ENCODE measurements around the gene SEC63. TPM values are rescaled to one million over a fixed set of nuclear protein-coding genes. Genes with fewer than 3 reads are reported as not detected.

SEC63 gene
- total and polyA plus RNA-seq, 7 experiments from 2014 or later = 24.6 to 89.0 (median 84.8) TPM

DNA sequence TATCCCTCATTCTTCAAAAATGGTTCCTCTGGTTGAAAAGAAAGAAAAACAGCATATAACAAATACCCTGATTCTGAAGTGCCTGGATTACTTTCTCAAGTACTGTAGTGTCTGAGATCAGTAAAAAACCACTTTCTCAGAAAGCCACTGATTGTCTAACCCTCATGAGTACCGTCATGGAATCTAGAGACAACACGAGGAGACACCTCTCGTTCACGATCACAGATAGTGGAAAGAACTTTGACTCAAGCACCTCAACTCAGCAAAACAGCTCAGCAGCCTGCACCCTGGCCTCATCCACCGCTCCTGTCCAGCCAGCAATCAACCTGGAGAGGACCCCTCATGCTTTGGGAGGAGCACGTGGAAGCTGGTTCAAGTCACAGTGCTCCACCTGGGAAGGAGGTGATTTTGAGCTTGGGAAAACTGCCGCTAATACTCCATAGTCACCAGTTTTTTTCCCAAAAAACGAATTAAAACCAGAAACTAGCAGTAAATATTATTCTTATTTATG, 134.9 kb downstream of the SEC63 start:
- Mint-ChIP-seq H3K36me3 (peaks cover 0 to 11% (median 3%) of the 10 kb centered on the region in 5 donors), H3K4me1 (peaks cover 35 to 63% (median 58%) of the 10 kb centered on the region in 7 donors), H3K27ac (peak overlapping the region; percentile 96 to 100 (median 99)), H3K9me3 (peaks cover 0 to 5% (median 0%) of the 10 kb centered on the region in 11 donors), H3K4me3 (peak overlapping the region; percentile 85 to 98 (median 95)), H3K27me3 (no peaks in the 10 kb centered on the region)
- H3K9me3 ChIP-seq (ENCODE audit: control insufficient read depth in 2 of 3, low read length in 3 of 3) = no peaks in the 10 kb centered on the region
- H3K27me3 ChIP-seq (ENCODE audit: control insufficient read depth in 2 of 2, insufficient read depth in 2 of 2, low read length in 2 of 2) = no peaks in the 10 kb centered on the region
- CTCF ChIA-PET = interaction anchor here (0.6 to 6.3 kb wide), 14 partner anchors 9 to 107 kb away, joined by 3 to 67 read pairs (median 5); no protein-coding TSS in a partner anchor
- peak overlapping the region; percentile 95 for H3K27ac ChIP-seq (ENCODE audit: low read depth, low read length)
- no peaks in the 10 kb centered on the region for H3K36me3 ChIP-seq (ENCODE audit: control insufficient read depth in 2 of 3, insufficient read depth in 3 of 3, low read length in 3 of 3)
- DNase-seq = peak; percentile 26 to 87 (median 64)
- H3K4me1 ChIP-seq (ENCODE audit: control insufficient read depth in 2 of 2, insufficient read depth in 2 of 2, low read length in 2 of 2) = peaks cover 37 to 44% of the 10 kb centered on the region in 2 donors
- peak overlapping the region; percentile 76 for H3K4me3 ChIP-seq (ENCODE audit: low read length)
- POLR2A ChIA-PET = interaction anchor here (0.6 to 8.5 kb wide), 37 partner anchors 9 to 1187 kb away, joined by 3 to 176 read pairs (median 6); partner anchors contain the start of genes OSTM1 and SEC63
- peak; percentile 15 for ATAC-seq
- intact Hi-C loops (cut with micrococcal nuclease) = loop anchor here (1.0 to 10.0 kb wide), 10 partner anchors 136 to 1632 kb away; partner anchors contain the start of genes CD164 (in 2 of the 2), MICAL1 (in 1 of the 2), PDSS2 (in 1 of the 2) and SEC63 (in 1 of the 2)

DNA sequence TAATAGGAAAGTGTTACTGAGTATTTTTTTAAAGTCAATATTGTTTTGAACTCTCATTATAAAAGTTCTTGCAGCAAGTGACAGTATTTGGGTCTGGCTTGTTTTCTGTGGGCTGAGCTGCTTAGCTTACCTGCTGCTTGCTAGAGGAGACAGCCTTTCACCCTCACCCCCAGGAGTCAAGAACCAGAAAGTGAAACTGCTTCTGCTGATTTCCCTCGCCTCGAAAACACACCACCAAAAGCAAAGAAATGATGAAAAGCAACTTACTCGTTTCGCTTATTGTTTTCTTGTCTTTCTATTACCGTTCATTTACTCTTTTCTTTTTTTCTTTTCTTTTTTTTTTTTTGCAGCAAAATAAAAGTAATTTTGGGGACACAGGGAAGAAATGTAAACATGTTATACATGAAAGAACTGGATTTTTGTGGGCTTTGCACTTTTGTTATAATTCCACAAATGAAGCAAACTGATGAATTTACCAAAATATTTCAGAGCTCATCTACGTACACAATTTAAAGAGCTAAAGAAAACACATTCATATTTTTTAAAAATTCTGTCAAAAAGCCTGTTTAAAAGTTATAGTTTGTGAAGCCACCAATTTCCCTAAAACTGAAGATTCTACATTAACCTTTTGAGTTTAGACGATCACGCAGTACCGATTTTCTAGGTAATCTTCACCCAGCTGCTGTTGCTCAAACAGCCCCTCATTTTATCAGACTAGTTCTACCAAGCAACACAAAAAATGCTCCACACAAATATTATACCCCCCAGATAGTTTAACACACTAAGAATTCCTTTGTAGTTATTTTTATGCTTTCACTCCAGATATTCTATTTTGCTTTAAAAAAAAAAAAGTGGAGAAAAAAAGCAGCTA, 135.6 kb downstream of the SEC63 start:
- Histone ChIP-seq H3K36me3 (ENCODE audit: control insufficient read depth in 2 of 3, insufficient read depth in 3 of 3, low read length in 3 of 3) (no peaks in the 10 kb centered on the region), H3K4me3 (ENCODE audit: low read length) (peak overlapping the region; percentile 76), H3K27ac (ENCODE audit: low read depth, low read length) (peak overlapping the region; percentile 95), H3K27me3 (ENCODE audit: control insufficient read depth in 2 of 2, insufficient read depth in 2 of 2, low read length in 2 of 2) (no peaks in the 10 kb centered on the region), H3K9me3 (ENCODE audit: control insufficient read depth in 2 of 3, low read length in 3 of 3) (no peaks in the 10 kb centered on the region), H3K4me1 (ENCODE audit: control insufficient read depth in 2 of 2, insufficient read depth in 2 of 2, low read length in 2 of 2) (peaks cover 43 to 50% of the 10 kb centered on the region in 2 donors)
- peaks cover 0 to 12% (median 4%) of the 10 kb centered on the region in 5 donors for H3K36me3 Mint-ChIP-seq
- ChIA-PET POLR2A (interaction anchor here (0.6 to 8.5 kb wide), 37 partner anchors 9 to 1188 kb away, joined by 3 to 176 read pairs (median 5); partner anchors contain the start of genes OSTM1 and SEC63), CTCF (interaction anchor here (0.6 to 6.3 kb wide), 13 partner anchors 10 to 107 kb away, joined by 3 to 67 read pairs (median 5); no protein-coding TSS in a partner anchor)
- intact Hi-C loops (cut with micrococcal nuclease) = loop anchor here (1.0 to 10.0 kb wide), 10 partner anchors 136 to 1632 kb away; partner anchors contain the start of genes CD164 (in 2 of the 2), MICAL1 (in 1 of the 2), PDSS2 (in 1 of the 2) and SEC63 (in 1 of the 2)
- peaks cover 0 to 5% (median 0%) of the 10 kb centered on the region in 11 donors for H3K9me3 Mint-ChIP-seq
- peak overlapping the region; percentile 96 to 100 (median 99) for H3K27ac Mint-ChIP-seq
- no peaks in the 10 kb centered on the region for H3K27me3 Mint-ChIP-seq
- no peak for ATAC-seq
- H3K4me3 Mint-ChIP-seq = peak overlapping the region; percentile 85 to 98 (median 95)
- H3K4me1 Mint-ChIP-seq = peaks cover 41 to 69% (median 64%) of the 10 kb centered on the region in 7 donors
- DNase-seq = peak in 7 of 9 donors; percentile 64 to 85 (median 81)

DNA sequence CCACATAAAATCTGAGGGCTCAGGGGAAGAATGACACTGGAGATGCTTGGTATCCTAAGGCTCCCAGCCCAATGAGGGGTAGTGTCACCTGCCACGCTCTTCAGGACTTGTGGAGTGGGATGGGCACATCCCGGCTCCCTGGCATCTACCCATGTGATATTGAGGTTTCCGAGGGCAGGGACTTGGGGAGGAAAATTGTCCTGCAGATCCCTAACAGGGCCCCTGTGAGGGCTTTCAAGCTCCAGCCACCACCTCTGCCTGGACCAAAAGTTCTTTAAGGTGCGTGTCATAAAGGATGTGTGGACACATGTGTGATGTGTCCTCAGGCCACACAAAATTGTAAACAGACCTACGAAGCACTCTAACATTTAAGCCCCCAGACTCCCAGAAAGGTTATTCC, 136.4 kb downstream of the SEC63 start:
- H3K4me3 ChIP-seq (ENCODE audit: low read length) = peak overlapping the region; percentile 76
- Mint-ChIP-seq H3K27me3 (no peaks in the 10 kb centered on the region), H3K36me3 (peaks cover 0 to 13% (median 4%) of the 10 kb centered on the region in 5 donors), H3K27ac (peak overlapping the region; percentile 96 to 100 (median 99)), H3K4me1 (peaks cover 41 to 77% (median 73%) of the 10 kb centered on the region in 7 donors), H3K4me3 (peak overlapping the region; percentile 85 to 98 (median 95)), H3K9me3 (peaks cover 0 to 5% (median 0%) of the 10 kb centered on the region in 11 donors)
- ChIA-PET CTCF (interaction anchor here (1.3 to 6.3 kb wide), 8 partner anchors 23 to 91 kb away, joined by 3 to 67 read pairs (median 6); no protein-coding TSS in a partner anchor), POLR2A (interaction anchor here (0.7 to 8.5 kb wide), 16 partner anchors 10 to 112 kb away, joined by 3 to 176 read pairs (median 16); no protein-coding TSS in a partner anchor)
- DNase-seq = no peak
- no peaks in the 10 kb centered on the region for H3K27me3 ChIP-seq (ENCODE audit: control insufficient read depth in 2 of 2, insufficient read depth in 2 of 2, low read length in 2 of 2)
- H3K27ac ChIP-seq (ENCODE audit: low read depth, low read length) = peak overlapping the region; percentile 95
- peaks cover 50 to 57% of the 10 kb centered on the region in 2 donors for H3K4me1 ChIP-seq (ENCODE audit: control insufficient read depth in 2 of 2, insufficient read depth in 2 of 2, low read length in 2 of 2)
- H3K36me3 ChIP-seq (ENCODE audit: control insufficient read depth in 2 of 3, insufficient read depth in 3 of 3, low read length in 3 of 3) = no peaks in the 10 kb centered on the region
- H3K9me3 ChIP-seq (ENCODE audit: control insufficient read depth in 2 of 3, low read length in 3 of 3) = no peaks in the 10 kb centered on the region
- intact Hi-C loops (cut with micrococcal nuclease) = loop anchor here (5.0 to 10.0 kb wide), 7 partner anchors 364 to 1633 kb away; partner anchors contain the start of genes CD164 (in 2 of the 2), MICAL1 (in 1 of the 2), PDSS2 (in 1 of the 2) and SESN1 (in 1 of the 2)
- ATAC-seq = no peak

DNA sequence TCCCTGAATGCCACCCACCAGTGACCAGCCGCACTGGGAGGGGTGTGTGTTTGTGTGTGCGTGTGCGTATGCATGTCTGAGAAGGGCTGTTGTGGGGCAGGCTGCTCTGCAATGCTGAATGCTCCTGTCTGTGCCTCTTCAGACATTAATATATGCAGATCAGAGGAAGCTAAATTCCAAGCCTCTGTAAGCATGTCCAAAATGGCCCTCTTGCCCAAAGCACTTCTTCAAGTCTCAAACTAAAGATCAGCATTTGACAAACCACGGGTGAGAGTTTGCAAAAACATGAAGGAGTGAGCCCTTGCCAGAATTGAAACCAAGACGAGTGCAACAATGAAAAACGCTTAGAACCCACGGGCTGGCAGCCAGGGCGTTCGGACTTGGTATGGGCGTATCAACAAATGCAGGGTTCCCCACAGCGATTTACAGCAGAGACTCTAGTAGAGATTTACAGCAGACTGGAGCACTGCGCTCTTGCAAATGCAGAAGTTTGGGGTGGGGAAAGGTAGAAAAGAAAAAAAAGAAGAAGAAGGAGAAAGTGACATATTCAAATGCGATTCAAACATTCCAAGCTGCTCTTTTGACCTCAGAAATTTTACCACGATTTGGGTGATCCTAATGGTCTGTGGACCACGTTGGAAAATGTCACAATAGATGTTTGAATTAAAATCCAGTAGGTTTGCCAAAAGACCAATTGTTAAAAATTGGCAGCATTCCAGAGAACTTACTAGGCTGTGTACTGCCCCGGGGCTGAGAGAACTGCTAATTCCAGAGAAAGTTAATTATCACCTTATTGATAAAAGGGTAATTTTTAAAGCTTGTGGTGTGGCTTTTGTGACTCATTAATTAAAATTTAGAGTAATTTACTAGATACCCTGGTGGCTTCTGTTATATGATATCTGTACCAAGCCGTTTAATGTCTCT, 137.4 kb downstream of the SEC63 start:
- H3K27ac ChIP-seq (ENCODE audit: low read depth, low read length) = peak overlapping the region; percentile 95
- peak overlapping the region; percentile 85 to 98 (median 95) for H3K4me3 Mint-ChIP-seq
- peaks cover 0 to 5% (median 0%) of the 10 kb centered on the region in 11 donors for H3K9me3 Mint-ChIP-seq
- peak overlapping the region; percentile 96 to 100 (median 99) for H3K27ac Mint-ChIP-seq
- CTCF ChIA-PET = interaction anchor here (0.9 to 6.3 kb wide), 8 partner anchors 12 to 90 kb away, joined by 3 to 67 read pairs (median 5); no protein-coding TSS in a partner anchor
- intact Hi-C loops (cut with micrococcal nuclease) = loop anchor here (1.0 to 10.0 kb wide), 11 partner anchors 15 to 1634 kb away; partner anchors contain the start of genes CD164 (in 2 of the 2), MICAL1 (in 1 of the 2), PDSS2 (in 1 of the 2) and SESN1 (in 1 of the 2)
- peaks cover 57 to 59% of the 10 kb centered on the region in 2 donors for H3K4me1 ChIP-seq (ENCODE audit: control insufficient read depth in 2 of 2, insufficient read depth in 2 of 2, low read length in 2 of 2)
- peaks cover 0 to 16% (median 8%) of the 10 kb centered on the region in 5 donors for H3K36me3 Mint-ChIP-seq
- H3K4me3 ChIP-seq (ENCODE audit: low read length) = peak overlapping the region; percentile 76
- ATAC-seq (peak; percentile 9), DNase-seq (peak in 8 of 9 donors; percentile 13 to 62 (median 51))
- POLR2A ChIA-PET = interaction anchor here (0.7 to 8.5 kb wide), 18 partner anchors 9 to 129 kb away, joined by 3 to 176 read pairs (median 6); no protein-coding TSS in a partner anchor
- H3K4me1 Mint-ChIP-seq = peaks cover 45 to 83% (median 81%) of the 10 kb centered on the region in 7 donors
- H3K9me3 ChIP-seq (ENCODE audit: control insufficient read depth in 2 of 3, low read length in 3 of 3) = no peaks in the 10 kb centered on the region
- no peaks in the 10 kb centered on the region for H3K27me3 ChIP-seq (ENCODE audit: control insufficient read depth in 2 of 2, insufficient read depth in 2 of 2, low read length in 2 of 2)
- H3K27me3 Mint-ChIP-seq = no peaks in the 10 kb centered on the region
- peaks cover 0 to 6% (median 0%) of the 10 kb centered on the region in 3 experiments for H3K36me3 ChIP-seq (ENCODE audit: control insufficient read depth in 2 of 3, insufficient read depth in 3 of 3, low read length in 3 of 3)

DNA sequence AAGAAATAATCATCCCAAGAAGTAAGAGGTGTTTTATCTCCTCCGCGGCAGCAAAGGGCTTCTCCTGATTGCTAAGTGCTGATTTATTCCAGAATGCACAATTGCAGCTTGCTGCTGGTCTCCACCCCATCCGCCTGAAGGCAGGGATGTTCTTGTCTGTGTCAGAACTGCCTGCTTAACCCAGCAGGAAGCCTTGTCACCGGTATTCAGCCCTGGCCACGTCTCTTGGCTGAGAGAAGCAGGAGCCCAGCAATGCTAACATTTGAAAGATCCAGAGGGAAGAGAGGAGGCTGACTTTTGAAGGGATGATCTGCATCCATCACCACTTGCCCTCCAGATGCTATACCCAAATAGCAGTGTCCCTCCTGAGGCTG, 138.1 kb downstream of the SEC63 start:
- CTCF ChIA-PET = interaction anchor here (1.0 to 6.3 kb wide), 4 partner anchors 28 to 89 kb away, joined by 3 to 67 read pairs (median 28); no protein-coding TSS in a partner anchor
- no peak for ATAC-seq
- Mint-ChIP-seq H3K27me3 (no peaks in the 10 kb centered on the region), H3K27ac (peak overlapping the region; percentile 96 to 100 (median 99)), H3K36me3 (peaks cover 0 to 17% (median 8%) of the 10 kb centered on the region in 5 donors), H3K4me3 (peak overlapping the region; percentile 85 to 98 (median 95)), H3K4me1 (peaks cover 44 to 81% (median 79%) of the 10 kb centered on the region in 7 donors), H3K9me3 (peaks cover 0 to 5% (median 0%) of the 10 kb centered on the region in 11 donors)
- Histone ChIP-seq H3K9me3 (ENCODE audit: control insufficient read depth in 2 of 3, low read length in 3 of 3) (no peaks in the 10 kb centered on the region), H3K27ac (ENCODE audit: low read depth, low read length) (peak overlapping the region; percentile 95), H3K36me3 (ENCODE audit: control insufficient read depth in 2 of 3, insufficient read depth in 3 of 3, low read length in 3 of 3) (peaks cover 0 to 6% (median 0%) of the 10 kb centered on the region in 3 experiments), H3K27me3 (ENCODE audit: control insufficient read depth in 2 of 2, insufficient read depth in 2 of 2, low read length in 2 of 2) (no peaks in the 10 kb centered on the region), H3K4me1 (ENCODE audit: control insufficient read depth in 2 of 2, insufficient read depth in 2 of 2, low read length in 2 of 2) (peaks cover 54 to 57% of the 10 kb centered on the region in 2 donors), H3K4me3 (ENCODE audit: low read length) (peak overlapping the region; percentile 76)
- POLR2A ChIA-PET = interaction anchor here (0.5 to 8.5 kb wide), 14 partner anchors 8 to 129 kb away, joined by 3 to 176 read pairs (median 11); no protein-coding TSS in a partner anchor
- intact Hi-C loops (cut with micrococcal nuclease) = loop anchor here (1.0 to 10.0 kb wide), 11 partner anchors 15 to 1635 kb away; partner anchors contain the start of genes CD164 (in 2 of the 2), MICAL1 (in 1 of the 2), PDSS2 (in 1 of the 2) and SESN1 (in 1 of the 2)
- DNase-seq = peak in 7 of 9 donors; percentile 48 to 66 (median 60)
